HG03432 (cell line): Measurements from ENCODE around the gene KRTAP5-3.
"Not testable (repeated sequence)": the region's sequence is repeated elsewhere in the genome, so short reads cannot be mapped to it uniquely, and the experiment has no call there.

Source experiments
- ATAC-seq: cut with Tn5 transposase; IDR thresholded peaks from one replicate; pipeline ENCODE4 v1.9.1; 2021; ENCODE audit warnings: mild to moderate bottlenecking, moderate library complexity; ENCODE audit not compliant: unreplicated experiment

KRTAP5-3 gene, protein sequence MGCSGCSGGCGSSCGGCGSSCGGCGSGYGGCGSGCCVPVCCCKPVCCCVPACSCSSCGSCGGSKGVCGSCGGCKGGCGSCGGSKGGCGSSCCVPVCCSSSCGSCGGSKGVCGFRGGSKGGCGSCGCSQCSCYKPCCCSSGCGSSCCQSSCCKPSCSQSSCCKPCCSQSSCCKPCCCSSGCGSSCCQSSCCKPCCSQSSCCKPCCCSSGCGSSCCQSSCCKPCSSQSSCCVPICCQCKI

DNA sequence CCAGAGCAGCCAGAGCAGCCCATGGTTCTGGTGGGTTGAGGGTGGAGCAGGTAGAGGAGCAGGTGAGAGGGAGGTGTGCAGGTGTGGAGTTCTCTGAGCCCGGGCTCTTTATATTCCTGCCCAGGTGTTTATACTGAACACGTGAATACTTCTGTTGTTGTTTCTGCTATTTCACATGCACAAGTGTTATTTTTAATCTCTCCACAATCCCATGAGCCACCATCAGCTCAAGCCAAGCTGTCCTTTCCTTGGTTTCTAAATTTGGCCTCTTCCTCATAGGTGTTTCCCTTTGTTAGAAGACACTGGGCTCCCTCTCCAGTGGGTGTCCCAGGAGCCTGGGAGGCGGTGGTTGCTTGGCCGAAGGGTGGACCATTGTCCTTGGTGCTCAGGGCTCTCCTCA, at the start of gene KRTAP5-3:
TSS of gene KRTAP5-3 (minus strand) at position 101 of the 400 bp plus-strand sequence. CDS start at position 23, 78 bp downstream.
- no peak for ATAC-seq

DNA sequence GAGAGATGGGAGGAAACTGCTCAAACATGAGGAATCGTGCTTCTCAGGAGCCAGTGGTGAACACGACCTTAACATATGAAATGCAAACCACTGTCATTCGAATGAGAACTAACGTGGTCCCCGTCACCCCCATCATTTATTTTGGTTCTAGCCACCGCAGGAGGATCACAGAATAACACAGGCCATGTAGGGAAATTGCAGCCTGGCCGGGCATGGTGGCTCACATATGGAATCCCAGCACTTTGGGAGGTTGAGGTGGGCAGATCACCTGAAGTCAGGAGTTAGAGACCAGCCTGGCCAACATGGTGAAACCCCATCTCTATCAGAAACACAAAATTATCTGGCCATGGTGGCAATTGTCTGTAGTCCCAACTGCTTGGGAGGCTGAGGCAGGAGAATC, 48.4 kb upstream of the KRTAP5-3 start:
- ATAC-seq, result no peak

DNA sequence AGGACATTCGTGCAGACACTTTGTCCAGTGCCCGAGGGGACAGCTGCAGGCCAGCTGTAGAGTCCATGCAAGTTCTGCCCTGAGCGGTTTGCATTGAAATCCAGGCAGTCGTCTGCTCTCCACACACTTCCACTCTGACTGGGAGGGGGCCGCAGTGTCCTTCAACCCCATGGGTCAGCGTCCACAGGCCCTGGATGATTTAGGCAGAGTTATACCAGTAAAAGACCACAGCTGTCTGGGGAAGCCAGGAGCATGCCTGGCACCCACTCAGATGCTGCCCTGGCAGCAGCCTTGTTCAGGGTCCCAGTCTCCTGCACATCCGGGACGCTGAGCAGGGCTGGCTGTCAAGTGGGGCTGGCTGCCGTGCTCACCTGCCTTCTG, 47.8 kb upstream of the KRTAP5-3 start:
- ATAC-seq, result no peak

DNA sequence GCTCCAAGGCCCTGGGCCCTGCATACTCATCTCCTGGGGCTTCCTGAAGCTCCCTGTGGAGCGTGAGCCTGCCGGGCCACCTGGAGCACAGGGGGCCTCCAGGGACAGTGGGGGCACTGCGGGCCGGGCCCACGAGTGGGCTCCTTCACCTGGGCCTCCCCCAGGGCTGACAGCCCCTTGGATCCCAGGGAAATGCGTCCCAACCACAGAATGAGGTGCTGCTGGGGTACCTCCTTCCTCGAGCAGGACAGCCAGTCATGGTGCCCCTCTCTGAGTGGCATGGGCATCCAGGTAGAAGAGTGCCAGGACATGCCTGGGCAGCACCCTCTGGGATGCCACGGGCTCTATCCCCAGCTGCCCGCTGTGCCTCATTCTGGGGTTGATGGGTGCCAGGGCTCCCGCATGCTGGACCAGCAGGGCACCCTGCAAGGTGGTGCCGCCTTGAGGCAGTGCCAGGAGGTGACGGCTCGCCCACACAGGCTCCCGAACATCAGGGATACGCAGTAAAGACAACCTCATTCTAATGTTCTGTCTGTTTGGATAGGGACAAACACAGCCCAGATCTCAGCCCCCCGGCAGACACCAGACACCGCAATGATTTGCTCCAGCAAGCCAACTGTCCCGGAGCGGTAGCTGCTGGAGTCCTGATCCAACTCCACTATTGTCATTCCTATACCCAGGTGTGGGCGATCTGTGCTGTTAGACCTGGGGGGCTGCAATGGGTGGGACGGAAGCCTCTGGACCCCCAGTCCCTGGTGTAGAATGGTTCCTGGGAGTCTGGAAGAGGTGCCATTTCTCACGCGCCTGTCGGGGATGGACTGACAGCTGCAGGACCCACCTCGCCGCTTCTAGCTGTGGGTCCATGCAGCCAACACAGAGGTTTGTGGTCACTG, 47.2 kb upstream of the KRTAP5-3 start:
- ATAC-seq, result no peak

DNA sequence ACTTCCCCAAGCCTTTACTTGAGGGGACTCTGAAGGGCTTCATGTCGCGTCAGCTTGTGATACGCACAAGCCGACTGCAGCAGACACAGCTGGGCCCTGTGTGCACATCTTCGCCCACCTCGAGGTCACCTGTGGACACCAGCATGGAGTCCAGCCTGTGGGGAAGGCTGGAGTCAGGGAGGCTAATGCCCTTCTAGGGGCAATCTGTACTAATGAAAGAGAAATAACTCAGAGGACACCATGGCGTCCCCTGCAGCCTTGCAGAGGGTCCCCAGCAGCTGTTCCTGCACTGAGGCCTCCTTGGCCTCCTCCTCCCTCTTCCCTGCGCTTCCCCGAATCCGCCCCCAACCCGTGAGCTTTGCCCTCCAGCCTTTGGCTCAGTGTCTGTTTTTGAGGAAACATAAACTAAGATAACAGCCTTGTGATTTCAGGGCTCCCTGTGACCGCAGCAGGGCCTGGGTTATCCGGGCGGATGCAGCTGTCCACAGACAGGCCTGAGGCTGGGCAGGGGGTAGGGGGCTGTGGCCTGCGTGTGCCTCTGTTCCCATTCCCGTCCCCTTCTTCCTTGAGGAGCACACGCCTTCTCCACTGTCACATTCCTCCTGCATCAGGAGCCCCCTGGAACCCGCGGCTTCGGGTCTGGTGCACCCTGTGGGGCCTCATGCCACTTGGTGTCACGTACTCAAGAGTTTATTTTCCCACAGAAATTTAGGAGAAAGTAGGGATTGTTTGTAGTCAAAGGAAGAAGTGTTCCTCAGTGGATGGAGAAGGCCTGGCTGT, 46.3 kb upstream of the KRTAP5-3 start:
- no peak for ATAC-seq

DNA sequence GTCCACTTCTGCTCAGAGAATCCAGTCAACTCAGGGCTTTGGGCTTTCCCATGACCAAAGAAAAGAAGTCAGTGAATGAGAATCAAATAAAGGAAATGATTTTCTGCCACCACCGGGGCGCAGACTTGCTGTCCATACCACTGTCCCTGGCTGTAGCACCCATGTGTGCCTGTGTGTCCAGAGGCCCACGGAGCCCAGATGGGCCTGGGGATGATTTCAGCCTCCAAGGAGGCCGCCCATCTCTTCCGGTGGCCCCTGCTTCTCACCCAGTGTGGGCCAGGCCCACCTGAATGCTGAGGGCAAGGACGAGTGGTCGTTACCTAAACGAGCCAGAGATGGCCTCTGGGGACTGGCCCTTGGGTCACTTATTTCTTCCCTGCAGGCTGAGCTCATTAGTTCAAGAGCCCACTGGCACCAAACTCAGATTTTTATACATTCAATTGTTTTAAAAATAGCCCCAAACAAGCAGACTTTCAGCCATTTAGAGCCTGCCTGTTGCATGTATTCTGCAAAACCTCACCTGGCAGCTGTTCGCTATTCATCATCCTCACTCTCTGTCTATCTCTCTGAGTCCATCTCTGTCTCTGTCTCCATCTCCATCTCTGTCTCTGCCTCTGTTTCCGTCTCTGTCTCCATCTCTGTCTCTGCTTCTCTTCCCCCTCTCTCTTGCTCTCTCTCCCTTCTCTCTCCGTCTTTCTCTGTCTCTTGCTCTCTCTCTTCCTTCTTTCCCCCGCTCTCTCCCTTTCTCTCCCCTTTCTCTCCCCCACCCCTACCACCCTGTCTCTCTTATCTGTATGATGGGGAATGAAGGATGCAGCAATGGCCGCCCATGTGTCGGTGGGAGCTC, 45.5 kb upstream of the KRTAP5-3 start:
- ATAC-seq, result no peak

DNA sequence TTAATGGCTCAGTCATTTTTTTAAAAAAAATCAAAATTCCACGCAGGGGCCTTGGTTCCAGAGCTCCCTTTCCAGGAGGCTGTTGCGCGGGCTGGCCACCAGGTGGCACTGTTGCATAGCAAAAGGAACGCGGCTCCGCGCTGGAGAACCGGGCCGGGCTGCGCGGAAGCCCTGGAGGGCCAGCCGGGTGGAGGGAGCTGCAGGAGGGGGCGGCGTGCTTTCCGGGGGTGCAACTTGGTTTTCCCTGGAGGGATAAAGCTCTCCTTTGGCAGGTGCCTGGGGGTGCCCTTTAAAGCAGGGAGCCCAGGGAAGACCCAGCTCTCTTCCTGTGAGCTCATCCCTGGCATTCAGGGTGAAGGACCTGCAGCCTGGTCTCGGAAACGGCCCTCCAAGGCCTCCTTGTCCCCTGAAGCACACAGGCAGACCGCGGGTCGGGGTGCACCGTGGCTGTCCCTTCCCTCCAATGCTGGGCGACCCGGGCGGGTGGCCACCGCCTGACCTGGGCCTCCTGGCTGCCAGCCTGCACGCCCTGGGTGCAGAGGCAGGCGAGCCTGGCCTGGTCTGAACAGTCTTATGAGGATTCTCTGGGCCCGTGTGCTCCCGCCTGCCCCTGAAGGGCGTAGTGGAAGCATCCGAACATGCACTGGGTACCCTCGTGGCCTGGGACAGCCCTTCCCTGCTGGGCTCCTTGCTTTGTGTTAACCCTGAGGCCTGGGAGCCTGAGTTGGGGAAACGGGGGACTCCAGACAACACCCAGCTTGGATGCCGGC, 44.7 kb upstream of the KRTAP5-3 start:
- ATAC-seq, result no peak

DNA sequence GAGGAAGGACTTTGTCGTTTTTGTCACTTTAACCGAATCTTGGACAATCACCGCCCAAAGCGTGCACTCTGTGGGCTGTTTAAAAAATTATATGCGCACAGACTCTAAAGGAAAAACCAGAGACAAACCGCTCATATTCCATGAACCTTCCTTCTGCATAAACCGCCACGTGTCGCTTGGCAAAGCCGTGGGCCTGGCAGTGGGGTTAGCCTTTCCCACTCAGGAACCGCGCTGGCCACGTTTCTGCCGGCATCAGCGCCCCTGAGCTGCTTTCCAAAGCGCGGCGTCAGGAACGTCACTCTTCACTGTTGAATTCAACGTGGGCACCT, 44.1 kb upstream of the KRTAP5-3 start:
- ATAC-seq, result no peak

DNA sequence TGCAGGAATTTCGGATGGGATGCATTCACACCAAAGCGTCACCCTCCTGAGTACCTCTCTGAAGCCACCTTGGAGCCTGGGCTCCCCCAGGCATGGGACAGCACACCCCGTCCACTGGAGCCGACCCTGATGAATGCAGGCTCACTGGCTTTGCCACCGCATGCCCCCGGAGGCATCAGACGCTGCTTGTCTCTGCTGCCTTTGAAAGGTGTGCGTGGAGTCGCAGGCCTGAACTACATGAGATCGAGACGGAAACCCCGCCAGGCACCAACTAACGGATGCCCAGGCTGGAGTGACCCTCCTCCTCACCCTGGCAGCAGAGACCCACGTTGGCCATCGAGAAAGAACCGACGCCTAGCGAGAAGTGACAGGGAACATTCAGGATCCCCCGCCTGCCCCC, 43.8 kb upstream of the KRTAP5-3 start:
- ATAC-seq, result no peak

DNA sequence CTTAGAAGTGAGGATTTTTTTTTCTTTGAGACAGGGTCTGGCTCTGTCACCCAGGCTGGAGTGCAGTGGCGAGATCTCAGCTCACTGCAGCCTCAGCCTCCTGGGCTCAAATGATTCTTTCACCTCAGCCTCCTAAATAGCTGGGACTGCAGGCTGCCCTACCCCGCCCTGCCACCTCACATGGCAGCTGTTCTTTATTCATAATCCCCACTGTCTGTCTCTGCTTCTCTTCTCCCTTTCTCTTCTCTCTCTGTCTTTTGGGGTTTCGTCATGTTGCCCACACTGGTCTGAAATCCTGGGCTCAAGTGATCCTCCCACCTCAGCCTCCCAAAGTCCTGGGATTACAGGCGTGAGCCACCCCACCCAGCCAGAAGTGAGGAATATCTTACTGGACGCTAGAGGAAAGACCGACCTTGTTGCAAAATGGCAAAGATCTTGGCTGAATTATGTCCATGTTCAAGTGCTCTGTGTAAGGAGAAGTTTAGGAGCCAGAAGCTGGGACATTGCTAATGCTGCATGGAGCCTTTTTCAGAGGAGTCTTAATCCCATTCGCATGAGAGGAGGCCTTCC, 43.2 kb upstream of the KRTAP5-3 start:
- no peak for ATAC-seq

DNA sequence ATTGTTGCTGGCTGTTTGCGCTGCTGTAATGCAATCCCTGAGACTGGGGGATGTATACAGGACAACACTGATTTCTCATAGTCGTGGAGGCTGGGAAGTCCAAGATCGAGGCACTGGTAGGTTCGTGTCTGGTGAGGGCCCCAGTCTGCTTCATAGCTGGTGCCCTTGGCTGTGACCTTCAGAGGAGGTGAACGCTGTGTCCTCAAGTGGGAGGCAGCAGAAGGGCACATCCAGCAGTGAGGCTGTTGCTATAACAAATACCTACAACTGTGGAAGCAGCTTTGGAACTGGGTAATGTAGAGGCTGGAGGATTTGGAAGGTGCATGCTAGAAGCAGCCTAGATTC, 42.6 kb upstream of the KRTAP5-3 start:
- ATAC-seq, result no peak

DNA sequence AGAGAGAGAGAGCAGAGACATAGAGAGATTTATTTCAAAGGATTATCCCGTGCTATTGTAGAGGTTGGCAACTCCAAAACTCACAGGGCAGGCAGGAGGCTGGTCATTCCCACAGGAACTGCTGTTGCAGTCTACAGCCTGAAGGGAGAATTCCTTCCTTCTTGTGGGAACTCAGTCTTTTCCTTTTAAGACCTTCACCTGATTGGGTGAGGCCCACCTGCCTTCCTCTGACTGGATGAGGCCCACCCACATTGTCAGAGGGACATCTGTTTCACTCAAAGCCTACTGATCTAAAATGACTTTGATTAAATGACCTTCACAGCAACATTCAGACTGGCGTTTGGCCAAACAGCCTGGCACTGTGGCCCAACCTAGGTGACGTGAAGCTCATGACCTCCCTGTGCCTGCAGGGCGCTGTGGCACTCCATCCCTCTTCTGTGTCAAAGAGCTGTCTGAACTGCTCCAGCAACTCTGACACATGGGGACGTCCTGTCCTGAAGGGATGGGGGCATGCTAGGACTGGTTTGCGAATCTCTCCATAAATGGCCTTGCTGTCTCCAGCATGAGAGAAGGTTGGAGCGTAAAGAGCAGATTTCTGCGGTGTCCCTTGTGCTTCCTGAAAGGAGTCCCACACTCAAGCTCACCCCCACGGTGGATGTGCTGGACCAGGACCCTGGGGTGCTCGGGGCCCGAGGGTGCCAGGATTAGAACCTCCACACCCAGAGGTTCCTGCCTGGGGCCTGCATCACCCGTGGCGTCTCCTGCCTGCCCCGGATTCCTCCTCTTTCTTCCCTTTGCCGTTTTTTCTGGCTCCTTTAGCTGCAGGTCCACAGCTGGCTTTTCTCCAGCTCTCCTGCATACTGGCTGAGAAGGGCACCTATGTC, 42.0 kb upstream of the KRTAP5-3 start:
- no peak for ATAC-seq

DNA sequence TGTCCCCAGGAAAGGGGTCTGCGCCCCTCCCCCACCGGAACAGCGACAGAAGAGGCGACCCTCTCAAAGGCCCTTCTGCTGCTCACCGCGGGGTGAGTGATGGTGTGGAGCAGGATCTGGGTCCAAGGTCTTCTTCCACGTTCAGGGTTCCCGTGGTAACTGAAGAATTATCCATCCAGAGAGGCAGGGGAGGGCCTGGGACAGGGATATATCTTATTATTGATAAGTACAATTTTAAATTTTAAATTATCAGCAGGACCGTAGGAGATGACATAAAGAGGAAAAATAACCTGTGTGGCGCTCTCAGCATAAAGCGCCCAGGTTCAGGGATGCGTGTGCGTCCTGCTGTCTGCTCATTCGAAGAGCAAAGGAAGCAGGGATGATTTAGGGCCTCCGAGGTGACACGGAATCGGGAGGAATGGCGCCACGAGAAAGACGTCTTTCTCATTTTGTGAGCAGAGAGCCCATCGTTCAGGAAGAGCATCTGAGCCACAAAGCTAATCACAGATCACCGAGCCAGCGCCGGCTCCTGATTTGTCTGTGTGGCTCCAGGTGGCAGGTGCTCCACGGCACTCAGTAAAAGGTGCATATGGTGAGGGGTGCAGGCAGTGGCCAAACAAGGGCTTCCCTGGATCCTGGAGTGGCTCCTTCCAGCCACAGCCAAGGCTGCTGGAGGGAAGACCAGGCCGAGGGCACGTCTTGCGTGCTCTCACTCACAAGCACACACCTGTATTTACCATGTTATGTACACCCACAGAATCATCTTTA, 40.6 kb upstream of the KRTAP5-3 start:
- ATAC-seq, result no peak

DNA sequence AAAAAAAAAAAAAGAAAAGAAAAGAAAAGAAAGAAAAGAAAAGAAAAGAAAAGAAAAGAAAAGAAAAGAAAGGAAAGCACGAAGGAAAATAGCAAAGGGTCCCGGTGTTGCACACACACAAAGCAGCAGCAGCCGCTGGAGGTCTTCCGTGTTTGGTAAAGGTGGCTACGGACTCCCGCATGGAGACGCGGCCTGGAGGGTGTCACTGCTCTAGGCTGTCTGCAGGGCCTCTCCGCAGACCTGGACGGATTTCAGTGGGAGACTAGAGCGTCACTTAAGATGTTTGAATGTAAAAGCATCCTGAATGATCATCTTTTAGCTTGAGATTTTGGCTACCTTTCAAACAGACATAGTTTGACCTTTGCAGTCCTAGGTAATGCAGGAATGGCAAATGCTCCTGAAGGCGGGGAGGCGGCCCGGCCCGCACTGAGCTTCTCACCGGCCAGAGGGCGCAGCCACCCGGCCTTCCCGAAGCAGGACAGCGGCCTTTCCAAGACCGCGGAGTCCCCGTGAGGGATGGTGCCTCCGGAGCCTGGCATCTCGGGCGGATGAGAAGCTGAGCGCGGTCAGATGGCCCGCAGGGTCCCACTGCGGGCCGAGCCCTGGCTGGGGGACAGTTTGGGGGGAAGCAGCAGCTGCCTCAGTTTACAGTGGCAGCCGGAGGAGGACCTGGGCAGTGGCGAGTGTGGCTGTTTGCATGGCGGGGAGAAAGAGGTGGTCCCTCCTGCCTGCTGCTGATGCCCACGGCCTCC, 39.8 kb upstream of the KRTAP5-3 start:
- ATAC-seq, result no peak

DNA sequence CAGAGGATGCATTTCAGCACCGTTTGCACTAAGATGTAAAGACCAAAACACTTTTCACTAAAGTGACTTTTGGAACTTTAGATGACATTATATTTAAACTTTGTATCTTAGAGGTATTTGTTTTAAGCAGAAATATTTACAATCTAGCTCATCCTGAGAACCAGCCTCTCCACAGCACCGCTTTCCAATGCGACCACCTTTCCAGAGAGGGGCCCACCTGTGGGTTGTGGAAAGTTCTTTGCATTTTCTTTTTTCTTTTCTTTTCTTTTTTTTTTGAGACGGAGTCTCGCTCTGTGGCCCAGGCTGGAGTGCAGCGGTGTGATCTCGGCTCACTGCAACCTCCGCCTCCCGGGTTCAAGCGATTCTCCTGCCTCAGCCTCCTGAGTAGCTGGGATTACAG, 38.3 kb upstream of the KRTAP5-3 start:
- ATAC-seq, result not testable (repeated sequence)

DNA sequence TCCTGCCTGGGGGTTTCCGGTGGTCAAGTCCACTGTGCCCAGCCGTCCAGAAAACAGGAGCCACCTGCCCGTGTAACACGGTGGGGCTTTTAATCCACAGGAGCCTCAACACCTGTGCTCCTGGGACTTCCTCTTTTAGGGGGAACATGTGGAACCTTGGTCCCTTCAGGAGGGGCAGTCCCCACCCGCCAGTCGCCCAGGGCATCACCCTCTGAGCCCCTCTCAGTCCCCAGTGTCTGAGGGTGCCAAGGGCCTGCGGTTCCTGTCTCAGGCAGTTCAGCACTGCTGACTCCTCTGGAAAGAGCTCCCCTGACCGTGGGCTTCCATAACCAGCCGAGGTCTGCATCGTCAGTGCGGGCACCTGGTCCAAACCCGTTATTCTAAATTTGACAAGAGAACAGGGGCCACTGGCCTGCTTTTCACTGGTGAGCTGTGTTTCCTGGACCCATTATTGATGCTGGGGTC, 37.1 kb upstream of the KRTAP5-3 start:
- ATAC-seq, result no peak

DNA sequence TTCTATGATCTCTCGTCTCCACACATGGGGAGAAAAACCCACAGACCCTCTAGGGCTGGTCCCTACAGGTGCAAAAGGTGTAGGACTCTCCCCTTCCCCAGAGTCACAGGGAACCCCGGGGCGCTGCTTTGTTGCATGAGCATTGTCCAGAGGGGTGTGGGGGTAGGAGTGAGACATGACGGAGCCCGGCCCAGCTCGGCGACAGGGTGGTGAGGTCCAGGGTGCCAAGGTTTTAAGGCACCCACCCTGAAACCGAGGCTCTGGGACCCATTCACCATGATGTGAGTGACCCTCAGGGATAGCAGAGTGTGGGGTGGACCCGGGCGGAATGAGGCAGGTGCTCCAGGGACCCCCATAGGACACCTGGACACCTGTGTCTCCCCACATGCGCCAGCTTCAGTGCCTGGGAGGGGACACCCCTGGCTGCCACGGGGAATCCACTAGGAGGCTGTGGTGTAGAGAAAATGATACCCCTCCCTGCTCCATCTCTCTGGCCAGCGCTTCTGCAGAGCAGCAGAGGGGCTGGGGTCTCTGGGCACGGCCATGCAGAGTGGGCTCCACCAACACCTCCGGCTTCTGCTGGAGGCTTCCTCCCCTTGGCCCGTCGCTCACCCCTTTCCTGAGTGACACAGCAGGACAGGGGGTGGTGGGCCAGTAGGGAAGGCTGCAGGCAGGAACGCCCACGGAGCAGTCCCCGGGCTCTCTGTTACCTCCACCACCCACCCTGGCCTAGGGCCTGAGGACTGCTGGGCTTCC, 36.5 kb upstream of the KRTAP5-3 start:
- ATAC-seq, result no peak
